SK-N-SH treated with all-trans-retinoic acid at 6 μM for 48 hours (cell line): Measurements from ENCODE around the gene AHSG.

ENCODE experiments used
- ATAC-seq: fragments of 200-7000 bp; cut with Tn5 transposase; 3 replicates; pipeline ENCODE4 v1.9.1; 2020; ENCODE audit warnings: mild to moderate bottlenecking, moderate library complexity
- ARNTL ChIP-seq: fragments of 450-650 bp; formaldehyde crosslinking; IDR thresholded peaks from 2 replicates; pipeline ENCODE4 v1.5.0; 2020; ENCODE audit warnings: low read depth, mild to moderate bottlenecking, moderate library complexity, borderline replicate concordance
- BACH2 ChIP-seq: fragments of 250-450 bp; sonication (Bioruptor Pico); IDR thresholded peaks from 2 replicates; pipeline ENCODE4 v1.9.0; 2021; ENCODE audit warnings: mild to moderate bottlenecking, borderline replicate concordance
- CSDC2 ChIP-seq: fragments of 250-450 bp; sonication (Bioruptor Pico); IDR thresholded peaks from 2 replicates; pipeline ENCODE4 v1.5.0; 2020; ENCODE audit warnings: mild to moderate bottlenecking, moderate library complexity
- ESRRG ChIP-seq: fragments of 250-450 bp; sonication (Bioruptor Pico); IDR thresholded peaks from 2 replicates; pipeline ENCODE4 v1.6.1; 2021; ENCODE audit warnings: mild to moderate bottlenecking
- GLIS3 ChIP-seq: fragments of 250-450 bp; sonication (Bioruptor Pico); IDR thresholded peaks from 2 replicates; pipeline ENCODE4 v1.5.0; 2020; ENCODE audit warnings: mild to moderate bottlenecking, moderate library complexity
- ISL1 ChIP-seq: fragments of 250-450 bp; sonication (Bioruptor Pico); IDR thresholded peaks from 2 replicates; pipeline ENCODE4 v2.1.2; 2022; ENCODE audit warnings: mild to moderate bottlenecking, moderate library complexity
- OSR1 ChIP-seq: fragments of 250-450 bp; sonication (Bioruptor Pico); IDR thresholded peaks from 2 replicates; pipeline ENCODE4 v1.8.0; 2022; ENCODE audit warnings: moderate library complexity, mild to moderate bottlenecking, inconsistent platforms
- PATZ1 ChIP-seq: fragments of 250-450 bp; sonication (Bioruptor Pico); IDR thresholded peaks from 2 replicates; pipeline ENCODE4 v1.8.0; 2020; ENCODE audit warnings: mild to moderate bottlenecking, moderate library complexity, borderline replicate concordance
- PPARA ChIP-seq: fragments of 250-450 bp; sonication (Bioruptor Pico); IDR thresholded peaks from 2 replicates; pipeline ENCODE4 v1.5.0; 2020; ENCODE audit warnings: mild to moderate bottlenecking, borderline replicate concordance
- RARB ChIP-seq: fragments of 250-450 bp; sonication (Bioruptor Pico); IDR thresholded peaks from 2 replicates; pipeline ENCODE4 v1.8.0; 2021; ENCODE audit warnings: mild to moderate bottlenecking, moderate library complexity
- SNAI2 ChIP-seq: fragments of 250-450 bp; sonication (Bioruptor Pico); IDR thresholded peaks from 2 replicates; pipeline ENCODE4 v1.5.0; 2020; ENCODE audit warnings: mild to moderate bottlenecking, moderate library complexity
- TOX ChIP-seq: fragments of 250-450 bp; sonication (Bioruptor Pico); IDR thresholded peaks from 2 replicates; pipeline ENCODE4 v1.8.0; 2021; ENCODE audit warnings: mild to moderate bottlenecking, moderate library complexity, borderline replicate concordance
- ZFP3 ChIP-seq: fragments of 250-450 bp; sonication (Bioruptor Pico); IDR thresholded peaks from 2 replicates; pipeline ENCODE4 v1.5.0; 2020; ENCODE audit warnings: mild to moderate bottlenecking, moderate library complexity
- ZFP30 ChIP-seq: fragments of 450-650 bp; formaldehyde crosslinking; IDR thresholded peaks from 2 replicates; pipeline ENCODE4 v1.5.0; 2022; ENCODE audit warnings: mild to moderate bottlenecking, moderate library complexity
- ZNF565 ChIP-seq: fragments of 450-650 bp; formaldehyde crosslinking; conservative IDR thresholded peaks from 2 replicates; pipeline ENCODE4 v1.5.0; 2020; ENCODE audit warnings: low read depth, mild to moderate bottlenecking, moderate library complexity
- ZNF70 ChIP-seq: fragments of 450-650 bp; formaldehyde crosslinking; IDR thresholded peaks from 2 replicates; pipeline ENCODE4 v1.5.0; 2020; ENCODE audit warnings: mild to moderate bottlenecking, moderate library complexity
- ZNF8 ChIP-seq: fragments of 450-650 bp; formaldehyde crosslinking; IDR thresholded peaks from 2 replicates; pipeline ENCODE4 v1.5.0; 2020; ENCODE audit warnings: mild to moderate bottlenecking, moderate library complexity
- TF ChIP-seq, protein P1 (sequence below): fragments of 250-450 bp; sonication (Bioruptor Pico); IDR thresholded peaks from 2 replicates; pipeline ENCODE4 v1.5.1; 2020; ENCODE audit warnings: low read depth, mild to moderate bottlenecking, moderate library complexity
- TF ChIP-seq, protein P2 (sequence below): fragments of 250-450 bp; sonication (Bioruptor Pico); IDR thresholded peaks from 2 replicates; pipeline ENCODE4 v1.8.0; 2021; ENCODE audit warnings: low read depth, mild to moderate bottlenecking, moderate library complexity, borderline replicate concordance
- TF ChIP-seq, protein P3 (sequence below): fragments of 250-450 bp; sonication (Bioruptor Pico); IDR thresholded peaks from 2 replicates; pipeline ENCODE4 v1.5.0; 2020; ENCODE audit warnings: mild to moderate bottlenecking, moderate library complexity

Gene AHSG

GRCh38 chr3:186619787-186620212 lies 6.9 kb downstream of the AHSG start:
- ATAC-seq: no peak
- TF ChIP-seq ZNF70 (CRISPR knock-in tag): no peak
- TF ChIP-seq ESRRG: no peak
- no peak for TF ChIP-seq ZNF8 (CRISPR knock-in tag)
- no peak for TF ChIP-seq ZFP30 (CRISPR knock-in tag)
- TF ChIP-seq PATZ1: no peak
- TF ChIP-seq, protein P1, sequence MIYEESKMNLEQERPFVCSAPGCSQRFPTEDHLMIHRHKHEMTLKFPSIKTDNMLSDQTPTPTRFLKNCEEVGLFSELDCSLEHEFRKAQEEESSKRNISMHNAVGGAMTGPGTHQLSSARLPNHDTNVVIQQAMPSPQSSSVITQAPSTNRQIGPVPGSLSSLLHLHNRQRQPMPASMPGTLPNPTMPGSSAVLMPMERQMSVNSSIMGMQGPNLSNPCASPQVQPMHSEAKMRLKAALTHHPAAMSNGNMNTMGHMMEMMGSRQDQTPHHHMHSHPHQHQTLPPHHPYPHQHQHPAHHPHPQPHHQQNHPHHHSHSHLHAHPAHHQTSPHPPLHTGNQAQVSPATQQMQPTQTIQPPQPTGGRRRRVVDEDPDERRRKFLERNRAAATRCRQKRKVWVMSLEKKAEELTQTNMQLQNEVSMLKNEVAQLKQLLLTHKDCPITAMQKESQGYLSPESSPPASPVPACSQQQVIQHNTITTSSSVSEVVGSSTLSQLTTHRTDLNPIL (CRISPR knock-in tag): no peak
- TF ChIP-seq ARNTL: no peak
- TF ChIP-seq, protein P2, sequence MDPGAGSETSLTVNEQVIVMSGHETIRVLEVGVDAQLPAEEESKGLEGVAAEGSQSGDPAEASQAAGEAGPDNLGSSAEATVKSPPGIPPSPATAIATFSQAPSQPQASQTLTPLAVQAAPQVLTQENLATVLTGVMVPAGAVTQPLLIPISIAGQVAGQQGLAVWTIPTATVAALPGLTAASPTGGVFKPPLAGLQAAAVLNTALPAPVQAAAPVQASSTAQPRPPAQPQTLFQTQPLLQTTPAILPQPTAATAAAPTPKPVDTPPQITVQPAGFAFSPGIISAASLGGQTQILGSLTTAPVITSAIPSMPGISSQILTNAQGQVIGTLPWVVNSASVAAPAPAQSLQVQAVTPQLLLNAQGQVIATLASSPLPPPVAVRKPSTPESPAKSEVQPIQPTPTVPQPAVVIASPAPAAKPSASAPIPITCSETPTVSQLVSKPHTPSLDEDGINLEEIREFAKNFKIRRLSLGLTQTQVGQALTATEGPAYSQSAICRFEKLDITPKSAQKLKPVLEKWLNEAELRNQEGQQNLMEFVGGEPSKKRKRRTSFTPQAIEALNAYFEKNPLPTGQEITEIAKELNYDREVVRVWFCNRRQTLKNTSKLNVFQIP (CRISPR knock-in tag): no peak
- no peak for TF ChIP-seq ZFP3 (CRISPR knock-in tag)
- TF ChIP-seq ISL1: no peak
- no peak for TF ChIP-seq TOX

DNA sequence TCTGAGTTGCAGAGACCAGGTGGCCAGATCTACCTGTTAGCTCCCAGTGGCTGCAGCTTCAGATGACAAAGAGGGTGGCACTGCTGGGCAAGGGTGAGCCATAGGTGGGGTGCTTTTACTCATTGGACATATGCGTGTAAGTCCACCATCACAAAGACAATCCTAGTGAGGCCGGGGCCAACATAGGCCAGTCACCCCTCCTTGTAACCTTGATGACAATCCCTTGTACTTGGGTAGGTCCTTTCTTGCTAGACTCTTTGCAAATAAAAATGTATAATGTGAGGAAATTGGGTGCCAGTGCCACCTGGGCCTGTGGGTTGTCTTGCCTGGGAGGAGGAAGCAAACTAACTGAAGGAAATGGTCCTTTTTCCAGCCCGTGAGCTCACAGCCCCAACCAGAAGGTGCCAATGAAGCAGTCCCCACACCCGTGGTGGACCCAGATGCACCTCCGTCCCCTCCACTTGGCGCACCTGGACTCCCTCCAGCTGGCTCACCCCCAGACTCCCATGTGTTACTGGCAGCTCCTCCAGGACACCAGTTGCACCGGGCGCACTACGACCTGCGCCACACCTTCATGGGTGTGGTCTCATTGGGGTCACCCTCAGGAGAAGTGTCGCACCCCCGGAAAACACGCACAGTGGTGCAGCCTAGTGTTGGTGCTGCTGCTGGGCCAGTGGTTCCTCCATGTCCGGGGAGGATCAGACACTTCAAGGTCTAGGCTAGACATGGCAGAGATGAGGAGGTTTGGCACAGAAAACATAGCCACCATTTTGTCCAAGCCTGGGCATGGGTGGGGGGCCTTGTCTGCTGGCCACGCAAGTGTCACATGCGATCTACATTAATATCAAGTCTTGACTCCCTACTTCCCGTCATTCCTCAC lies 7.6 kb downstream of the AHSG start:
- ATAC-seq: no peak
- TF ChIP-seq ZFP30 (CRISPR knock-in tag): no peak
- no peak for TF ChIP-seq CSDC2 (CRISPR knock-in tag)
- no peak for TF ChIP-seq BACH2 (CRISPR knock-in tag)
- no peak for TF ChIP-seq ISL1
- no peak for TF ChIP-seq ZNF8 (CRISPR knock-in tag)
- no peak for TF ChIP-seq ZNF565 (CRISPR knock-in tag)

- ATAC-seq: no peak
- no peak for TF ChIP-seq RARB
- TF ChIP-seq TOX: no peak
- TF ChIP-seq ZFP3 (CRISPR knock-in tag): no peak
- no peak for TF ChIP-seq CSDC2 (CRISPR knock-in tag)
- no peak for TF ChIP-seq ZNF8 (CRISPR knock-in tag)
- no peak for TF ChIP-seq GLIS3 (CRISPR knock-in tag)
- no peak for TF ChIP-seq PPARA (CRISPR knock-in tag)
- TF ChIP-seq SNAI2: no peak
- TF ChIP-seq, protein P1 (CRISPR knock-in tag): no peak
- TF ChIP-seq ESRRG: no peak
- TF ChIP-seq, all 23 proteins: peak for 0
Observed at GRCh38 chr3:186621894-186622650, 9.2 kb downstream of the AHSG start.

DNA sequence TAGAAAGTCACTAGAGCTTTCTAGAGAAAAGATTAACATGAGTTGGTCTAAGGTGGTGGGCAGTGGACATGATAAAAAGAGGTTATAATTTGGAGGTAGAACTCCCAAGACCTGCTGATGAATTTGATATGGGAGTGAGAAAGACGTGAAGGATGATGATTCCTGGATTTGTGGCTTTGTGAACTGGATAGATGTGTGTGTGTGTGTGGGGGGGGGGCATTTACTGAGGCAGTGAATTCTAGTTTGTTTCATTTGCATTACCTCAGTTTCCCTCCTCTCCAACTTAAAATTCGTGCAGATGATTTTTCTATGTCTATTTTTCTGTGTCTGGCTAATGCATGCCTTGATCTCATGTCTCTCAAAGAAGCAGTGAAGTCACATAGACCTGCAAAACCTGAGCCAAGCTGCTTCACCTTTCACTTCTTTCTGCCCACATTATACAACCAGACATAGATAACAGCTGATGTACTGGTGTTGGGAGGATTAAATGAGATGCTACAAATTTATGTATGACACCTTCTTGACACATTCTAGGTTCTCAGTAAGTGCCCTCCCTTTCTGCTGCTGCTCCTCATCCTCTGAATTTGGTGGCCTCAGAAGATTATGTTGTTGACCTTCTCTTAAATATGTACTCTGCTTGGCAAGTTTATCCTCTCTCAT lies 9.9 kb downstream of the AHSG start:
- ATAC-seq: no peak
- TF ChIP-seq ZNF565 (CRISPR knock-in tag) (no peak), PPARA (CRISPR knock-in tag) (no peak), ARNTL (no peak), OSR1 (CRISPR knock-in tag) (no peak), ZFP30 (CRISPR knock-in tag) (no peak), ISL1 (no peak), ZNF8 (CRISPR knock-in tag) (no peak), ZNF70 (CRISPR knock-in tag) (no peak), ZFP3 (CRISPR knock-in tag) (no peak)
- TF ChIP-seq, protein P3, sequence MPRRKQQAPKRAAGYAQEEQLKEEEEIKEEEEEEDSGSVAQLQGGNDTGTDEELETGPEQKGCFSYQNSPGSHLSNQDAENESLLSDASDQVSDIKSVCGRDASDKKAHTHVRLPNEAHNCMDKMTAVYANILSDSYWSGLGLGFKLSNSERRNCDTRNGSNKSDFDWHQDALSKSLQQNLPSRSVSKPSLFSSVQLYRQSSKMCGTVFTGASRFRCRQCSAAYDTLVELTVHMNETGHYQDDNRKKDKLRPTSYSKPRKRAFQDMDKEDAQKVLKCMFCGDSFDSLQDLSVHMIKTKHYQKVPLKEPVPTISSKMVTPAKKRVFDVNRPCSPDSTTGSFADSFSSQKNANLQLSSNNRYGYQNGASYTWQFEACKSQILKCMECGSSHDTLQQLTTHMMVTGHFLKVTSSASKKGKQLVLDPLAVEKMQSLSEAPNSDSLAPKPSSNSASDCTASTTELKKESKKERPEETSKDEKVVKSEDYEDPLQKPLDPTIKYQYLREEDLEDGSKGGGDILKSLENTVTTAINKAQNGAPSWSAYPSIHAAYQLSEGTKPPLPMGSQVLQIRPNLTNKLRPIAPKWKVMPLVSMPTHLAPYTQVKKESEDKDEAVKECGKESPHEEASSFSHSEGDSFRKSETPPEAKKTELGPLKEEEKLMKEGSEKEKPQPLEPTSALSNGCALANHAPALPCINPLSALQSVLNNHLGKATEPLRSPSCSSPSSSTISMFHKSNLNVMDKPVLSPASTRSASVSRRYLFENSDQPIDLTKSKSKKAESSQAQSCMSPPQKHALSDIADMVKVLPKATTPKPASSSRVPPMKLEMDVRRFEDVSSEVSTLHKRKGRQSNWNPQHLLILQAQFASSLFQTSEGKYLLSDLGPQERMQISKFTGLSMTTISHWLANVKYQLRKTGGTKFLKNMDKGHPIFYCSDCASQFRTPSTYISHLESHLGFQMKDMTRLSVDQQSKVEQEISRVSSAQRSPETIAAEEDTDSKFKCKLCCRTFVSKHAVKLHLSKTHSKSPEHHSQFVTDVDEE: no peak
- TF ChIP-seq, protein P2 (CRISPR knock-in tag): no peak
